Memory B cell (primary cell): ENCODE data around the gene MUS81.

Source experiments
- ATAC-seq: fragments of 150-1000 bp; cut with Tn5 transposase; 2 replicates; pipeline ENCODE4 v1.10.0; 2021; ENCODE audit warnings: low read depth, mild to moderate bottlenecking, moderate library complexity
- DNase-seq, 2 donors: peaks; one replicate each; pipeline ENCODE4 v3.0.0; 2022; ENCODE audit warnings: low spot score in 2 of 2
- H3K27ac Mint-ChIP-seq: one replicate; pipeline ENCODE4 v1.8.0; 2022; ENCODE audit warnings: mild to moderate bottlenecking, moderate library complexity, mixed read lengths
- H3K27me3 Mint-ChIP-seq: one replicate; pipeline ENCODE4 v1.8.0; 2022; ENCODE audit warnings: mixed read lengths
- H3K36me3 Mint-ChIP-seq: one replicate; pipeline ENCODE4 v1.8.0; 2022; ENCODE audit warnings: mild to moderate bottlenecking, mixed read lengths
- H3K4me1 Mint-ChIP-seq: one replicate; pipeline ENCODE4 v1.8.0; 2022; ENCODE audit warnings: mixed read lengths
- H3K4me3 Mint-ChIP-seq: one replicate; pipeline ENCODE4 v1.8.0; 2022; ENCODE audit warnings: mild to moderate bottlenecking, moderate library complexity, mixed read lengths
- H3K9me3 Mint-ChIP-seq: one replicate; pipeline ENCODE4 v1.8.0; 2022; ENCODE audit warnings: mixed read lengths

Gene MUS81, protein sequence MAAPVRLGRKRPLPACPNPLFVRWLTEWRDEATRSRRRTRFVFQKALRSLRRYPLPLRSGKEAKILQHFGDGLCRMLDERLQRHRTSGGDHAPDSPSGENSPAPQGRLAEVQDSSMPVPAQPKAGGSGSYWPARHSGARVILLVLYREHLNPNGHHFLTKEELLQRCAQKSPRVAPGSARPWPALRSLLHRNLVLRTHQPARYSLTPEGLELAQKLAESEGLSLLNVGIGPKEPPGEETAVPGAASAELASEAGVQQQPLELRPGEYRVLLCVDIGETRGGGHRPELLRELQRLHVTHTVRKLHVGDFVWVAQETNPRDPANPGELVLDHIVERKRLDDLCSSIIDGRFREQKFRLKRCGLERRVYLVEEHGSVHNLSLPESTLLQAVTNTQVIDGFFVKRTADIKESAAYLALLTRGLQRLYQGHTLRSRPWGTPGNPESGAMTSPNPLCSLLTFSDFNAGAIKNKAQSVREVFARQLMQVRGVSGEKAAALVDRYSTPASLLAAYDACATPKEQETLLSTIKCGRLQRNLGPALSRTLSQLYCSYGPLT

DNA sequence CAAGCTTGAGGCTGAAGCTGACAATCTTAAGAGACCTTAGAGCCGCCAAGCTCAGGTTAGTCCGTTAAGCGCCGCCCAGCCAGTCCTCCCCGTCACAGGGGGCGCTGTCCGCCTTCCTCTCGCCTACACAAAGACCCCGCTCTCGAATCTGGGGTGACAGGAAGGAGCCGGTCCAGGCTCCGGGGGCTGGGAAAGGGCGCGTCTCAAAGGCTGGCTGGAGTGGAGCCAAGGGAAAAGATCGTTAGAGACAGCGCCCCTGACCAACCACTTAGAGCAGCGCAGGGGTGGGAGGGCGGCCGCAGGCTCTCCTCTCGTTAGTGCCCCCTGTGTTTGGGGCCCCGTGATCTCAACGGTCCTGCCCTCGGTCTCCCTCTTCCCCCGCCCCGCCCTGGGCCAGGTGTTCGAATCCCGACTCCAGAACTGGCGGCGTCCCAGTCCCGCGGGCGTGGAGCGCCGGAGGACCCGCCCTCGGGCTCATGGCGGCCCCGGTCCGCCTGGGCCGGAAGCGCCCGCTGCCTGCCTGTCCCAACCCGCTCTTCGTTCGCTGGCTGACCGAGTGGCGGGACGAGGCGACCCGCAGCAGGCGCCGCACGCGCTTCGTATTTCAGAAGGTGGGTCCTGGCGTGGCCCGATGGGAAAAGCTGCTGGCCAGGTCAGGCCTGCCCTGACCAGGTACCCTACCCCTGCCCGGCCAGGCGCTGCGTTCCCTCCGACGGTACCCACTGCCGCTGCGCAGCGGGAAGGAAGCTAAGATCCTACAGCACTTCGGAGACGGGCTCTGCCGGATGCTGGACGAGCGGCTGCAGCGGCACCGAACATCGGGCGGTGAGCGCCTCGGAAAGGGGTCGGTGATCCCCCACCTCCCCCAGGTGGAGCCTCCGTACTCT is at the start of gene MUS81:
Gene MUS81, plus strand, starts transcription at position 156 of the 887 bp plus-strand sequence. Its CDS starts 321 bp downstream, at position 477.
- H3K36me3 Mint-ChIP-seq: peaks cover 20% of the 10 kb centered on the region

DNA sequence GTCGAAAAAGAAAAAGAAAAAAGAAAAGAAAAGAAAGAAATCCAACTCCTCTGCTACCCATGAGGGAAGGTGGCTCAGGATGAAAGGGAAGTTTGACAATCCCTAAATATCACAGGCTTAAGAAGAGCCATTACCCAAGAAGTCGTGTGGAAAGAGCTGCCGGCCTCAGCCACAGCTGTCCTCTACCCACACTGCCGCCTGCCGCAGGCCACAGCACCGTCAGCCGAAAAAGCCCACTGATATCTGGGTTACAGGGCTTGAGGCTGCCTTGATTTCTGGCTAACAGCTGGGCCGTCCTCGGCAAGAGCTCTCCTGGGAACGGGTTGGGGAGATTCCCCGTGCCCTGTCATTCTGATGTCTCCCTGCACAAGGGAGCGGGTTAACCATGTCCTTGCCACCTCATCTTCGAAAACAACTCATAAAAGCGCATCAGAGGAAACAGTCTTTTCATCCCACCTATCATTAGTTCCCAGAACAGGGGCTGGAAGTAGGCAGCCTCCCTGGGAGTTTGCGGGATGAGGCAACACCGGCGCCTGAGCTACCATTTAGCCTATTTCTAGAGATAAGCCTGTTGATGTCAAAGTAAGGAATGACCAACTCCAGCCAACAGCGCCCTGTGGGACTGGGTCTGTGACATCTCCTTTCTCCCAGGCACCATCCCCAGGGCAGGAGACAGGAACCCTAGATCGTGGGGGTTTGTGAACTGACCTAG is 48.3 kb upstream of the MUS81 start:
- no peak for DNase-seq
- no peaks in the 10 kb centered on the region for H3K9me3 Mint-ChIP-seq
- H3K4me1 Mint-ChIP-seq: peaks cover 3% of the 10 kb centered on the region
- no peak overlapping the region for H3K4me3 Mint-ChIP-seq
- no peaks in the 10 kb centered on the region for H3K36me3 Mint-ChIP-seq
- ATAC-seq: no peak
- H3K27me3 Mint-ChIP-seq: peaks cover 7% of the 10 kb centered on the region
- H3K27ac Mint-ChIP-seq: no peak overlapping the region

More for the DNA sequence above, at the start of gene MUS81:
- peak within 1 kb of the TSS; percentile 95 for H3K4me3 Mint-ChIP-seq
- H3K27ac Mint-ChIP-seq: peak within 1 kb of the TSS; percentile 88
- DNase-seq (peak; percentile 96 to 97), ATAC-seq (peak; percentile 49)
- peaks cover 28% of the 10 kb centered on the region for H3K4me1 Mint-ChIP-seq
- no peaks in the 10 kb centered on the region for H3K27me3 Mint-ChIP-seq
- no peaks in the 10 kb centered on the region for H3K9me3 Mint-ChIP-seq

DNA sequence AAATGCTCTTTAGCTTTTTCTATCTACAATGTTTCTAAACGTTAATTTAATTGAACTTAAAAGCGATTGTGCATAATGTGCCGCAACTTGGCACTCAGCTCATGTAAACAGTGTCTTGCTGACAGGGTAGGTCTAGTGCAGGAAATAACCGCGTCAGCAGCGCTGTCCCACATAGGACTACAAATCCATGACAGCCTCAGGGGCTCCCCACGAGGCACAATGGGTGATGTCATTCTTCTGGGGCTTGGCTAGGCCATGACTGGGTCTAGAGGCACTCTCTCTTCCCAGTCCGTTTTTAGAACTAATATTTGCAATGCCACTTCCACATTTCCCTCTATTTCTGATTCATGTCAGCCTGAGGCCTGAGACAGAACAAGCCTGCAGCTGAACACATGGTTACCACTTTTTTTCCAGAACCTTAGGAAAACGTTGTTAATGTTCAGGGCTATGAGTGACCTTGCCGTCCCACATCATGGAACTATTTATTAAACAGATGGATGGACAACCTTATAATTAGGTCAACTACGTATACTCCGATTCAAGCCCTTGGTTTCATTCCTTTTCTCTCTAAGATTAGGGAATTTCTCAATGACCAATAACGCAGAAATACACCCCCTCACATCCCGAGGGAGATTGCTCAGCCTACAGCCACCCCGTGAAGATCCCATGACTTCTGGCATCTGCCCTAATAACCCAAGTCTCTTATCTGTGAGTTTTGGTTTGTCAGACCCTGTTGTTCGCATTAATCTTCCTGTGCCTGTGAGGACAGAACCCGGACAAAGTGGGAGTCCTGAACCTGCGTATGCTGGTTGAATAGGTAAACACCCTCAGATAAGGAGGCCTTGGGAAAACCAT is 45.9 kb upstream of the MUS81 start:
- H3K27ac Mint-ChIP-seq: no peak overlapping the region

DNA sequence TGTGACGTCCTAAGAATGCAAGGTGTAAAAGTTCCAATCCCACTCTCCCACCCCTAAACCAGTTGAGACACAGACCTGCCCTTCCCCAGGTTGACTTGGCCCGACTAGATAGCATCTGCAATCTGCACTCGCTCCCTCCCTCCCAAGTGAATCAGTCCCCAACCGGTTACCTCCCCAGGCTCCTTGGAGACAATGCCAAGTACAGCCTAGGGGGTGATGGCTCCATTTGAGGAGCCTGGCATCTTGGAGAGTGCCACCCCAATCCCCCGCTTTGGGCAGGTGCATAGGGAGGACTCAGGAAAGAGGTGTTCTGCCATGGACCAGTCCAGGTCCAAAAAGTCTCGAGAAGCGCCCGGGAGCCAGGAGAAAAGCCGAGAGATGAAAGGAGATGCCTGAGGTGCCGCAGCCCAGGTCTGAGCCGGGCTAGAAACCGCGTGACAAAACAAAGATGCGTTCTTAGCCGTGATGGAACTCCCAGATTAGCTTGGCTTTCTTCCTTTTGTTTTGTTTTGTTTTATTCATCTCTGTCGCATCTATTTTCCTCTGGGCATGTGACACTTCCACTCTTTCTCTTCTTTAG is 45.2 kb upstream of the MUS81 start:
- Mint-ChIP-seq H3K9me3 (no peaks in the 10 kb centered on the region), H3K4me1 (peaks cover 3% of the 10 kb centered on the region), H3K36me3 (no peaks in the 10 kb centered on the region), H3K27me3 (peaks cover 3% of the 10 kb centered on the region), H3K27ac (no peak overlapping the region), H3K4me3 (no peak overlapping the region)
- ATAC-seq (no peak), DNase-seq (no peak)

More for the DNA sequence above, 45.9 kb upstream of the MUS81 start:
- Mint-ChIP-seq H3K36me3 (no peaks in the 10 kb centered on the region), H3K4me3 (no peak overlapping the region), H3K4me1 (peaks cover 3% of the 10 kb centered on the region), H3K27me3 (peaks cover 3% of the 10 kb centered on the region), H3K9me3 (no peaks in the 10 kb centered on the region)
- DNase-seq (no peak), ATAC-seq (no peak)

DNA sequence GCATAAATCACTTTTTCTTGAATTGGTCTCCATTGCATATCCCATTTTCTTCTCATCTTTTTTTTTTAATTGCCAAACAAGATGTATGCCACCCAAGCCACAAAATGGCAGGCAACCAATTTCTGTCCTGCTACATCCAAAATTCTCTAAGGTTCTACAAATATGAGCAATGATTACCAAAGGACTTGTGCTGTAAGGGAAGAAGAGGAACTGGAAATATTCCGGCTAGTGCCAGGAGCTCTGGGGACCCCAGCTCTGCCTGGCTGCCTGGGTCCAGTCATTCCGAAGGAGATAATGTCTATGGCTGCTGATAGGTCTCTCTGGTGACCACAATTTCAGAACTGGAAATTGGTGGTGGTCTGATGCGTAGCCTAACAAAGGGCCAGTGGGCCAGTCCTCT is 43.5 kb upstream of the MUS81 start:
- Mint-ChIP-seq H3K4me1 (peaks cover 3% of the 10 kb centered on the region), H3K4me3 (peak overlapping the region; percentile 11), H3K36me3 (no peaks in the 10 kb centered on the region), H3K27me3 (peaks cover 1% of the 10 kb centered on the region), H3K27ac (no peak overlapping the region), H3K9me3 (no peaks in the 10 kb centered on the region)
- DNase-seq (no peak), ATAC-seq (no peak)

DNA sequence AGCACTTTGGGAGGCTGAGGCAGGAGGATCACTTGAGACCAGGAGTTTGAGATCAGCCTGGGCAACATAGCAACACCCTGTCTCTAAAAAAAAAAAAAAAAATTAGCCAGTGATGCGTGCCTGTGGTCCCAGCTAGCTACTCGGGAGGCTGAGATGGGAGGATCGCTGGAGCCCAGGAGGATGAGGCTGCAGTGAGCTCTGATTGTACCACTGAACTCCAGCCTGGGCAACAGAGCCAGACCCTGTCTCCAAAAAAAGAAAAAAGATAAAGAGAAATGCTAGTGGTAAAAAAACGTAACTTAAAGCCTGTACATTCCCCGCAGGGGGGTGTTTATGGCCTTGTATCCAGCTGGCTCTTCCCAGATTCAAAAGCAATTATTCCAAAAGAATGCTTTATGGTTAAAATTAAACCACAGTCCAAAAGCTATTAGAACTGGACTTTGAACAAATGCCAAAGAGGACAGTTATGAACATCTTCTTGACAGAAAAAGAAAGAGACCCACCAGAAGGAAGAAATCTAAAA is 42.9 kb upstream of the MUS81 start:
- no peak for DNase-seq
- no peak for ATAC-seq
- Mint-ChIP-seq H3K36me3 (no peaks in the 10 kb centered on the region), H3K4me3 (peak overlapping the region; percentile 81), H3K9me3 (no peaks in the 10 kb centered on the region), H3K27me3 (peaks cover 1% of the 10 kb centered on the region), H3K27ac (peak overlapping the region; percentile 78), H3K4me1 (peaks cover 3% of the 10 kb centered on the region)

DNA sequence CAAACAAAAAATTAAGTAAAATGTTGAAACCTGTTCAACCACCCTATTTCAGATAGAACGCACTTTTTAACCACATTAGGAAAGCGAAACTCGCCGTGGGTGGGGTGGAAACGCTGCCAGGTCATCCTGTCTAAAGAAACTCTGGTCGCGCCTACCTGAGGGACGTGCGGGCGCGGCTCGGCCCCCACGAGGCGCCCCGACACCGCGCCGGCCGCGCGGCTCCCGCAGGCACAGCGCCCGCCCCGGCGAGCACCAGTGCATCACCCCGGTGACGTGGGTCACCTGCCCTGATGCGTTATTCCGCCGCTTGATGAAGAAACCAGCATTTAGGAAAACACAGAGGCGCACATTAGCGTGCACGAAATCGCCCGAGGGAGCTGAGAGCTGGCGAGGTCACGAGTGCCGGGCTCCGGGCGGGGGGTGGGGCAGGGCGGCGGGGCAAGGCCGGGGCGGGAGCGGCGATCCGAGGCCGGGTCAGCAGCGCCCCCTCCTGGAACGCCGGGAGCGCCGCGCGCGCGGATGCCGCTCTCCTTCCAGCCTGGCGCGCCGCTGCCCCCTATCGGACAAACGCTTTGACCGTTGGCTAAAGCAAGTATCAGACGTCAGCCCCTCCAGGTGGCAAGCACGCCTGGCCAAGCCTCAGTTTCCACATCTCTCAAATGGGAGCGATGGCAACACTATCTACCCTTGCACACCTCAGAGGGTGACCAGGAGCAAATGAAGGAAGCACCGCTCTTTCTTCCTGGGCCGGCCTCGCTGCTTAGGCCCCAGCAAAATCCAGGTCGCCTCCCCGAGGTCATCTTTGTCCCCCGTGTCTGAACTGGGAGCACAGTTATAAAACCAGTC is 42.2 kb upstream of the MUS81 start:
- peak; percentile 97 to 99 for DNase-seq
- H3K27me3 Mint-ChIP-seq: peaks cover 3% of the 10 kb centered on the region
- ATAC-seq: peak; percentile 85
- peak overlapping the region; percentile 78 for H3K27ac Mint-ChIP-seq
- peak overlapping the region; percentile 81 for H3K4me3 Mint-ChIP-seq
- H3K9me3 Mint-ChIP-seq: no peaks in the 10 kb centered on the region
- no peaks in the 10 kb centered on the region for H3K36me3 Mint-ChIP-seq
- peaks cover 3% of the 10 kb centered on the region for H3K4me1 Mint-ChIP-seq

DNA sequence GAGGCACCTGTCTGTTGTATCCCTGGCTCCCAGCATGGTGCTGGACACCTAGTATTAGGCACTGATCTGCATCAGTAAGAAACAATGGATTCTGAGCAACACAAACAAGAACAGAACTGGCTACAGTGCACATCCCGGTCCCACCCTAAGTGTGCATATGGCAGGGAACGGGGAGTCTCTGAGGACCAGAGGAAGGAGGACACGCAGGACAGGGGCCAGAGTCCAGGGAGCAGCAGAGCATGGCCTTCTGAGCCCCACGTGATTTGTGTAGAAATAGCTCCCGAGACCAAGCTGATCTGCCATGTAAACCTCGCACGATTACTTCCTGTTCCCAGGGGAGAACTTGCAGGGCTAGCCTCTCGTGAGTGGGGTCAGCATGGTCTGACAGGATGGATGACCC is 39.1 kb upstream of the MUS81 start:
- ATAC-seq: no peak
- Mint-ChIP-seq H3K36me3 (no peaks in the 10 kb centered on the region), H3K4me3 (no peak overlapping the region), H3K9me3 (no peaks in the 10 kb centered on the region), H3K27ac (no peak overlapping the region), H3K4me1 (no peaks in the 10 kb centered on the region), H3K27me3 (peaks cover 1% of the 10 kb centered on the region)
- no peak for DNase-seq

DNA sequence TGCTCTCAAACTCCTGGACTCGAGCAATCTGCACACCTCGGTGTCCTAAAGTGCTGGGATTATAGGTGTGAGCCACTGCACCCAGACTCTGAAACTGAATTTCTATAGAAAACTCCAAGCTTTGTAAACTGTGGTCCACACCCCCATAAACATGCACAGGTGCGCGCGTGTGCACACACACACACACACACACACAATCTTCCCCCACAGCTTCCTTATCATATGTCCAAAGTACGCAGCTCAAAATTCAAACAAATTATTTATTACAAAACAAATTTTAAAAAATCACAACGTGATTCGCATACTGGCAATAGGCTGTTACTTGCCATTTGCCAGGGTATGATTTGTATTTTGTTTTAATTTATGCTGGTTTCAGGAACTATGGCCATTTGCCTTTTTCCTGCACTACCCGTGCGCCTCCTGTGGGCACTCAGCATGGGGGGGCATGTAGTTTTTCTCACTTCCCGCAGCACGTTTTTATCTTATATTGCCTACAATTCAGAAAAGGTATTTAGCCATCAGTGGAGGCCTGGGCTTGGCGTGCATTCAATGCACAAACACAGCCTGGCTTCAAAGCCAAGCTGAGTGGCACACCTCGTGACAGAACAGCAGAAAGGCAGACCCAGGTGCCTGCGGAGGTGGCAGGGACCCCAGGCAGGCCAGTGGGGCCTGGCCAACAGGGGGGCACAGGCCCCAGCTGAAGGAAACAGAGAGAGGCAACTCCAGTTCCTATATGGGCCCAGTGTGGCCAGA is 37.3 kb upstream of the MUS81 start:
- Mint-ChIP-seq H3K27ac (no peak overlapping the region), H3K4me3 (no peak overlapping the region), H3K9me3 (no peaks in the 10 kb centered on the region), H3K27me3 (peaks cover 1% of the 10 kb centered on the region), H3K4me1 (no peaks in the 10 kb centered on the region), H3K36me3 (no peaks in the 10 kb centered on the region)
- ATAC-seq (no peak), DNase-seq (no peak)

DNA sequence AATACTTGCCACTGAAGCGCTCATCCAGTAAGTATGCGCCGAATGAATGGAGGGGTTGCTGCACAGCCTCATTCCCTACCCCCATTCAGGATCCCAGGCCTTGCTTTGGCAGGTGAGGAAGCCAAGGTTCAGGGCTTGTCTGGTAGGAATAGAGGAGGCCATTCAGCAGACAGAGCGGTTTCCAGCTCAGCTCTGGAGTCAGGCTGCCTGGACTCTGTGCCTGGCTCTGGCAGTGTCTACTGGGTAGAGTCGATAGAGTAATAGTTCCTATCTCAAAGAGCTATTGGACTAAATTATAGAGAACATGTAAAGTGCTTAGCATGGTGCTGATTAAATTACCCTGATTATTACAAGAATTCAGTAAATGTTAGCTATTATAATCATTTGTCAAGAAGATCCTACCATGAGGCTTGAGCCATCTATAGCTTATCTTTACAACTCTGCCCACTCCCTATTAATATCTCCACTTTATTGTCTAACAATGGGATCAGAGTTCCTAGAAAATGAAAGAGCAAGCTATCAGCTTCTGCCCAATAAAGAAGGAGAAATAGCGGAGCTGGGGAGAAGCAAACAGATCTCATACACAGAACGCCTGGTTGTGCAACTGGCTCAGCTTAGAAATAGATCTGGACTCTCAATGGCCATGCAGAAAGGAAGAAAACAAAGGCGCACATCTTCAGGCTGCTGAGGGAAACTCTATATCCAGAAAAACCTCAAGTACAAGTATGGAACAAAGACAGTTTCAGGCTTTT is 33.1 kb upstream of the MUS81 start:
- Mint-ChIP-seq H3K4me3 (no peak overlapping the region), H3K27me3 (peaks cover 1% of the 10 kb centered on the region), H3K4me1 (peaks cover 6% of the 10 kb centered on the region), H3K9me3 (no peaks in the 10 kb centered on the region), H3K36me3 (no peaks in the 10 kb centered on the region), H3K27ac (no peak overlapping the region)
- DNase-seq: no peak
- ATAC-seq: no peak

DNA sequence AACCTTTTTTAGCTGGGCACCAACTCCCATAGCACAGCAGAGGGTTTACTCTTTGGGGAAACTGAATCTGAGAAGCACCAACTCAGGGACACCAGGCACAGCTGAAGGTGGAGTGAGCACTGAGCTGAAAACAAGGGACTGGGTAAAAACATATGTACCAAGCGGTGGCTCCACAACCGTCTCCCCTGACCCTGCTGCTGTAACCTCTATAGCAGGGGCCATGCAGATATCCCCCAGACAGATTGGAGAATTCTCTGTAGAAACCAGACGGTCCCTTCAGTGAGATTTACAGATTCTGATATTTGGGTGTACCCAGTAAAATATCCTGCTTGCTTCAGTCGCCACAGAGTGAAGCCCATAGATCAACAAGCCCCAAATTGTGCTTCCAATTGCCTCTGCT is 30.8 kb upstream of the MUS81 start:
- no peak overlapping the region for H3K4me3 Mint-ChIP-seq

More for the DNA sequence above, 30.8 kb upstream of the MUS81 start:
- peaks cover 13% of the 10 kb centered on the region for H3K4me1 Mint-ChIP-seq
- H3K9me3 Mint-ChIP-seq: no peaks in the 10 kb centered on the region
- ATAC-seq (no peak), DNase-seq (no peak)
- no peak overlapping the region for H3K27ac Mint-ChIP-seq
- H3K27me3 Mint-ChIP-seq: peaks cover 4% of the 10 kb centered on the region
- H3K36me3 Mint-ChIP-seq: no peaks in the 10 kb centered on the region
